Type B pancreatic cell (in vitro differentiated cells): ENCODE data around the gene MAD1L1. TPM values are rescaled to one million over a fixed set of nuclear protein-coding genes. Genes with fewer than 3 reads are reported as not detected.

ENCODE experiments used
- DNase-seq: peaks from one replicate; pipeline ENCODE4 v3.0.0; 2021; ENCODE audit warnings: mixed read lengths; ENCODE audit not compliant: unreplicated experiment; ENCODE audit errors: extremely low spot score
- H3K27ac Mint-ChIP-seq: 2 replicates; pipeline ENCODE4 v1.8.0; 2021; ENCODE audit warnings: mild to moderate bottlenecking, mixed read lengths
- H3K27me3 Mint-ChIP-seq: 2 replicates; pipeline ENCODE4 v1.8.0; 2021; ENCODE audit warnings: mixed read lengths
- H3K36me3 Mint-ChIP-seq: 2 replicates; pipeline ENCODE4 v1.8.0; 2021; ENCODE audit warnings: mixed read lengths
- H3K4me1 Mint-ChIP-seq: one replicate; pipeline ENCODE4 v1.8.0; 2021; ENCODE audit warnings: mixed read lengths; ENCODE audit not compliant: unreplicated experiment
- H3K4me3 Mint-ChIP-seq: 2 replicates; pipeline ENCODE4 v1.8.0; 2021; ENCODE audit warnings: mild to moderate bottlenecking, mixed read lengths
- H3K9me3 Mint-ChIP-seq: 2 replicates; pipeline ENCODE4 v1.8.0; 2021; ENCODE audit warnings: mixed read lengths
- total RNA-seq: library from RNA; stranded (reverse); gene quantifications from 2 replicates; pipeline ENCODE4 v1.2.1, GENCODE V29; 2021; ENCODE audit warnings: low replicate concordance
- TF ChIP-seq, protein P1 (sequence below): fragments of 200-600 bp; sonication (generic); conservative IDR thresholded peaks from 2 replicates; pipeline ENCODE4 v1.5.0; 2021; ENCODE audit warnings: antibody characterized with exemption, mild to moderate bottlenecking

MAD1L1 gene
- total RNA-seq, 1 donor from 2014 or later, result 40.7 TPM

DNA sequence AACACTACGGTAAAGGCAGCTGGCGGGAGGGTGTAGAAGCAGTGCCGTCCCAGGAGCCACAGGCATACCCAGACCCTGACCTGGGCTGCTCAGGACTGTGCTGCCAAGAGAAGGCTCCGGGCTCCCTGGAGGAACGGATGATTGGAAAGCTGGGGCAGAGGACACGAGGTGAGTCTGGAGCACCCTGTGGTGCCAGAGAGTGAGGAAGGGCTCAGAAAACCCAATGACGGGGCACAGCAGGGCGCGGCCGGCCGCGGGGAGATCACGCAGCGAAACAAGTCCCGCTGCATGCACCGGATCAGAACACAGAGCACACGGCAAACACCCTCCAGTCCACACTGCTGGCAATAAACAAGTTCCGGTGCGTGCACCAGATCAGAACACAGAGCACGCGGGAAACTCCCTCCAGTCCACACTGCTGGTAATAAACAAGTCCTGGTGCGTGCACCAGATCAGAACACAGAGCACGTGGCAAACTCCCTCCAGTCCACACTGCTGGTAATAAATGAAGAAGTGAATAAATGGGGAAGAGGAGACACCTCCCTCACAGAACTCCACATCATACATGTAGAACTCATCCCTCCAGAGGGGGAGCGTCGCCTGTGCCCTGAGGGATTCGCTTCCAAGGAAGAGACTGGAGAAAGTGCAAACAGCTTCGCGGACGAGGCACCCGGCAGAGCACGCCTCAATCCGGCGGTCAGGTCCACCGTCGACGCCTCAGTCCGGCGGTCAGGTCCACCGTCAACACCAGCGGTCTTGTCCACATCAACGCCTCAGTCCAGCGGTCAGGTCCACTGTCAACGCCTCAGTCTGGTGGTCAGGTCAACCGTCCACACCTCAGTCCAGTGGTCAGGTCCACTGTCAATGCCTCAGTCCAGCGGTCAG lies 265.0 kb downstream of the MAD1L1 start:
- DNase-seq, result no peak
- TF ChIP-seq, protein P1, sequence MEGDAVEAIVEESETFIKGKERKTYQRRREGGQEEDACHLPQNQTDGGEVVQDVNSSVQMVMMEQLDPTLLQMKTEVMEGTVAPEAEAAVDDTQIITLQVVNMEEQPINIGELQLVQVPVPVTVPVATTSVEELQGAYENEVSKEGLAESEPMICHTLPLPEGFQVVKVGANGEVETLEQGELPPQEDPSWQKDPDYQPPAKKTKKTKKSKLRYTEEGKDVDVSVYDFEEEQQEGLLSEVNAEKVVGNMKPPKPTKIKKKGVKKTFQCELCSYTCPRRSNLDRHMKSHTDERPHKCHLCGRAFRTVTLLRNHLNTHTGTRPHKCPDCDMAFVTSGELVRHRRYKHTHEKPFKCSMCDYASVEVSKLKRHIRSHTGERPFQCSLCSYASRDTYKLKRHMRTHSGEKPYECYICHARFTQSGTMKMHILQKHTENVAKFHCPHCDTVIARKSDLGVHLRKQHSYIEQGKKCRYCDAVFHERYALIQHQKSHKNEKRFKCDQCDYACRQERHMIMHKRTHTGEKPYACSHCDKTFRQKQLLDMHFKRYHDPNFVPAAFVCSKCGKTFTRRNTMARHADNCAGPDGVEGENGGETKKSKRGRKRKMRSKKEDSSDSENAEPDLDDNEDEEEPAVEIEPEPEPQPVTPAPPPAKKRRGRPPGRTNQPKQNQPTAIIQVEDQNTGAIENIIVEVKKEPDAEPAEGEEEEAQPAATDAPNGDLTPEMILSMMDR, result no peak
- peaks cover 8% of the 10 kb centered on the region for H3K4me1 Mint-ChIP-seq
- no peaks in the 10 kb centered on the region for H3K27me3 Mint-ChIP-seq
- H3K27ac Mint-ChIP-seq, result no peak overlapping the region
- no peaks in the 10 kb centered on the region for H3K9me3 Mint-ChIP-seq
- no peak overlapping the region for H3K4me3 Mint-ChIP-seq
- peaks cover 20% of the 10 kb centered on the region for H3K36me3 Mint-ChIP-seq

DNA sequence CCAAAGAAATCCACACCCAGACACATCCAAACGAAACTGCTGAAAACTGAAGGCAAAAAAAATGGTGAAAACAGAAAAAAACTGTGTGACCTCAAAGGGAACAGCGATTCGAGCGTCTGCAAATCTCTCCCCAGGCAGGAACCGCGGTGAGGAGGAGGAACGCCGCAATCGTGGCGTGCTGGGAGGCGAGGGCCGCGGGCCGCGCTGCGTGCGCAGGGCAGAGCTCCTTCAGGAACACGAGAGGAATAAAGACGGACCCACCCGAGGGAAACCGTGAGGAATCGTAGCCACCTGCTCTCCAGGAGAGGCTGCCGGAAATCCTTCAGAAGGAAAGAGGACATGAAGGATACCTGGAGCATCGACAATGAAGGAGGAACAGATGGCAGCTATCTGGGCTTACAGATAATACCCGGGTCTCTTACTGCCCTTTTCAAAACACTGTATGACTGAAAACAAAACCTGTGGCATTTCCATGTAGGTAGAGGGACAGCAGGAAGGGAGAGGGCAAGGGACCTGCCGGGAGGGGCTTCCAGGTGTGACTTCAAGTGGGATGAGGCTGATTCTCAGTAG lies 266.0 kb downstream of the MAD1L1 start:
- no peak for DNase-seq
- no peak overlapping the region for H3K4me3 Mint-ChIP-seq
- H3K27me3 Mint-ChIP-seq, result no peaks in the 10 kb centered on the region
- peaks cover 5% of the 10 kb centered on the region for H3K4me1 Mint-ChIP-seq
- no peaks in the 10 kb centered on the region for H3K9me3 Mint-ChIP-seq
- TF ChIP-seq, protein P1, result no peak
- H3K36me3 Mint-ChIP-seq, result peaks cover 24% of the 10 kb centered on the region
- H3K27ac Mint-ChIP-seq, result no peak overlapping the region

DNA sequence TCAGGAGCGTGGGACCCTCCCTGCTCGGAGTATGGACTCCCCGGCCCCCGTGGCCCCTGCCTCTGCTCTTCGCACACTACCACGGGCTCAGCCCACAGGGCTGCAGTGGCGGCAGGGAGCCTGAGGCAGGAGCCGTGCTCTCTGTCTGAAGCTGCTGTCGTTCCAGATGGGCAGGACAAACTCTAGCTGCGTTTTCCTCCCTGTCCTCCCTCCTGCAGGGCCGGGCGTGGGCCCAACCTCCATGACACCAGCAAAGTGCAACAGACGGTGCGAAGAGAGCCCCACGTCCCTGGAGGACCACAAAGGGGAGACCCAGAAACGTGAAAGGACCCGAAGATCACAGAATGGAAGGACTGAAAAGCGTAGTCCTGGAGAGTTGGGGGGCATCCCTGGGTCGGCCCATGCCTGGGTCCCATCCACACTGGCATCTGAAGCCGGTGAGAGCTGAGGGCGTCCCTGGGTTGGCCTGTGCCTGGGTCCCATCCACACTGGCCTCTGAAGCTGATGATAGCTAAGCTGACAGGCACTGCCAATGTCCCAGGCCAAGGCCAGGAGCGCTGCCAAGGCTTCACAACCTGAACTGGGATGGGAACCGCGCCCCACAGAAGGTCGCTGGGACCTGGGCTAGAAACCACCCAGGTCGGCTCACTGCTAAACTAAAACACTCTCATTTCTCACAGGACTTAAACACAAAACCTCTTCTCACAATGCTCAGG lies 267.0 kb downstream of the MAD1L1 start:
- TF ChIP-seq, protein P1, result no peak
- H3K27me3 Mint-ChIP-seq, result no peaks in the 10 kb centered on the region
- no peak overlapping the region for H3K27ac Mint-ChIP-seq
- peaks cover 5% of the 10 kb centered on the region for H3K4me1 Mint-ChIP-seq
- DNase-seq, result no peak
- no peak overlapping the region for H3K4me3 Mint-ChIP-seq
- H3K36me3 Mint-ChIP-seq, result peaks cover 25% of the 10 kb centered on the region
- no peaks in the 10 kb centered on the region for H3K9me3 Mint-ChIP-seq

DNA sequence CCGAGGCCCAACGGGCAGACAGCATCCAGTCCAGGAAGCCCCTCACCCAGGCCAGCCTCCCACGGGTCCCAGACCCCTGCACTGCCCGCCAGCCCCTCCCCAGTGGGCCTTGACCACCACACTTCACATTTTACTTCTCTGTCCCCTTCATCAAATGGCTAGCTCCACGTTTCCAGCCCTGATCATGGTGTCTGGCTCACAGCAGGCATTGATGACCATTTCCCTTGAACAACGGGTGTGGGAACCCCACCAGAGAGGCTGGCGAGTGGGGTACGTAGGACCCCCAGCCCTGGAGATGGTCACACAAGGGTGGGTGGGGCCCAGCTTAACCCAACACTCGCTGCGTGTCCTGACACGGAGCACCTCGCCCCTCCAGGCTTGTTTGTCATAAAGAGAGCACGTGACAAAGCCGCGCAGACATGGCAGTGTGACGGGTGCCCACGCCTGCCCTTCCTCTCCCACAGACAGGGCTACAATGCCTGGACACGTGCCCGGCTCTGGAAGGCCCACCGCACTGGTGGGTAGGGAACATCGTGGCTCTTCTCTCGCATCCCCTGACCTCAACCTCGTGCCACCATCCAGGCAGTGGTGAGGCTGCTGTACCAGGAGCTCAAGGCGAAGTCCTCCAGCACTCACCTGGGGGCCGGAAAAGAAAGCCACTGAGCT lies 267.7 kb downstream of the MAD1L1 start:
- no peaks in the 10 kb centered on the region for H3K9me3 Mint-ChIP-seq
- TF ChIP-seq, protein P1, result no peak
- H3K27me3 Mint-ChIP-seq, result no peaks in the 10 kb centered on the region
- peaks cover 5% of the 10 kb centered on the region for H3K4me1 Mint-ChIP-seq
- no peak for DNase-seq
- H3K36me3 Mint-ChIP-seq, result peaks cover 23% of the 10 kb centered on the region
- no peak overlapping the region for H3K27ac Mint-ChIP-seq
- no peak overlapping the region for H3K4me3 Mint-ChIP-seq

DNA sequence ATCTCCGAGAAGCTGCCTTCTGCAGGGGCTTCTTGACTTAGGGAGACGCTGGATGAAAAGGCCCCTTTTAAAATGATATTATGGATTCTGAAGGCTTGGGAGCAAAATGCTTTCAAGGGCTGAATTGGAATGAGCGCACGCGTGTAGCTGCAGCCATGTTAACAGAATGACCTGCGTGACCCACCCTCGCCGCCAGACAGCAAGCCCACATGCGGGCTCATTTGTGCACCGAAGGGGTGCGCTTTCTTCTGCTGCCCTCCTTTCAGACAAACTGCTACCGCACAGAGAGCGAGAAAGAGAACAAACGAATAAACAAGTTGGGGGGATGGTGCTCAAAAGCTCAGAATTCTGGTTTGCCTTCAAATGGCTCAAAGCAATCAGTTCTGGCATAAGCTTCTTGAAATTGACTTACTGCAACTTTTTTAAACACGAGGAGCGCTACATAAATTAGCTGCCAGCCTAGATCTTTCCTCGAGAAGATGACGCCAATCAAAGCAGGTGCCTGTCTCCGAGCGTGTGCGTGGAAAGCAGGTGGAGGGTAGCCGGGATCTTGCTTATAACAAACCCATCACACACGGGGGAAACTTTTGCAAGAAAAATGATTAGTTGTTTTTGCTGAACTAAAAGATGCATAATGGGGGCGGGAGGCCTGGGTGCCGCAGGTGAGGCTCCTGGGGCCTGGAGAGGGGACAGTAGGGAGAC lies 268.4 kb downstream of the MAD1L1 start:
- no peaks in the 10 kb centered on the region for H3K27me3 Mint-ChIP-seq
- peaks cover 25% of the 10 kb centered on the region for H3K36me3 Mint-ChIP-seq
- H3K4me3 Mint-ChIP-seq, result no peak overlapping the region
- no peak overlapping the region for H3K27ac Mint-ChIP-seq
- no peaks in the 10 kb centered on the region for H3K4me1 Mint-ChIP-seq
- H3K9me3 Mint-ChIP-seq, result no peaks in the 10 kb centered on the region
- TF ChIP-seq, protein P1, result no peak
- no peak for DNase-seq
